Kasumi-1 (cell line): Measurements from ENCODE around the gene UNC79.
"Not testable (repeated sequence)": the region's sequence is repeated elsewhere in the genome, so short reads cannot be mapped to it uniquely, and the experiment has no call there.

ENCODE experiments used
- DNase-seq, 2 experiments: peaks; one replicate each; lab custom pipeline; 2025; lab: John Stamatoyannopoulos, UW

UNC79 gene

DNA sequence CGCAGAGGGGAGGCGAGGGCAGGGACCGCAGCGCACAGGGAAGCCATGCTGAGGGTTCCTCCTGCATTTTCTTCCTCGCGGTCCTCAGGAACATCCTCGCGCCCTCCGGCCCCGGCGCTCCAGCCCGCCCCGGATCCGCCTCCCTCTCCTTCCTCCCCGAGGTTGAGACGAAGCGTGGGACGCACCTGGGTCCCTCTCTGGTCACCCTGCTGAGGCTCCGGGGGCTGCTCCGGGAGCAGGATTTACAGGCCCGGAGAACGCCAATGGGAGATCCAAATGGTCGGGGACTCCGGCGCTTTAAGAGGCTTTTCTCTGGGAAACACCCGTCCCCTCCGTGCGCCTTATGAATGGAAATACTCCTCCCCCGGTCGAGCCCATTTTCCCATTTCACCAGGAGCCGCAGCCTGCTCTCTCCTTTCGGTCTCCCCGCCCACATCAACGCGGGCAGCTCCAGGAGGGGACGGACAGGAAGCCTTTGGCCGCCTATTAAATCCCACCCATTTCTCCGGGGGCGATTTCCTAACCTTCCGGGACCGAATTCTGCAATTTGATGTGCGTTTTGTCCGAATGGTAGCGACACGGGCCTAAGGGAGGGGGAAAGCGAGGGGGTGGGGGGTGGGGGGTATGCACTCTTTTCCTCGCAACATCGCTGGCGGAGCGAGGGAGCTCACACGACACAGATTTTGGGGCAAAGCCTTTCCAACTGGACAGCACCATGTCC is at the start of gene UNC79:
TSS of gene UNC79 (plus strand) at position 625 of the 721 bp plus-strand sequence. CDS start at position 716, 91 bp downstream.
- no peak for DNase-seq

DNA sequence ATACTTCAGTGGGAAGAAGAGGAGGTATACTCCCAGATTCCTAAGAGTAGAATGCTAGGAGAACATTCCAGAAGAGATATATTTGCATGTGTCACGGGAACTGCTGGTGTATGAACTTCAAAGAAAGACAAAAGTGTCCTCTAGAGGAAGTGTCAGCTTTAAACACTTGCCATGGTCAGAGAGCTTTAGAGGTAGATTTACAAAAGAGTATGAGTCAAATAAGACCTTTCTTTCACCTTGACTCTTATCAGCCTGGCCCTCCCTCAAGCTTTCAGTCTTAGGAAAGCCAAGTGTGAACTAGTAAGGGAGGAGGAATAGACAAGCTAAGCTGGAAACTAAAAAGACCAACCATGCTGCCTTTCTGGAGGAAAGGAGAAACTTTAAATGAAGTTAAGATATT is 49.1 kb upstream of the UNC79 start:
- DNase-seq: no peak

DNA sequence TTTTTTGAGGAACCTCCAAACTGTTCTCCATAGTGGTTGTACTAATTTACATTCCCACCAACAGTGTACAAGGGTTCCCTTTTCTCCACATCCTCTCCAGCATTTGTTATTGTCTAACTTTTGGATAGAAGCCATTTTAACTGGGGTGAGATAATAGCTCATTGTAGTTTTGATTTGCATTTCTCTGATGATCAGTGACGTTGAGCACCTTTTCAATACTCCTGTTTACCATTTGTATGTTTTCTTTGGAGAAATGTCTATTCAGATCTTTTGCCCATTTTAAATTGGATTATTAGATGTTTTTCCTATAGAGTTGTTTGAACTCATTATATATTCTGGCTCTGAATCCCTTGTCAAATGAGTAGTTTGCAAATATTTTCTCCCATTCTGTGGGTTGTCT is 46.5 kb upstream of the UNC79 start:
- not testable (repeated sequence) for DNase-seq

DNA sequence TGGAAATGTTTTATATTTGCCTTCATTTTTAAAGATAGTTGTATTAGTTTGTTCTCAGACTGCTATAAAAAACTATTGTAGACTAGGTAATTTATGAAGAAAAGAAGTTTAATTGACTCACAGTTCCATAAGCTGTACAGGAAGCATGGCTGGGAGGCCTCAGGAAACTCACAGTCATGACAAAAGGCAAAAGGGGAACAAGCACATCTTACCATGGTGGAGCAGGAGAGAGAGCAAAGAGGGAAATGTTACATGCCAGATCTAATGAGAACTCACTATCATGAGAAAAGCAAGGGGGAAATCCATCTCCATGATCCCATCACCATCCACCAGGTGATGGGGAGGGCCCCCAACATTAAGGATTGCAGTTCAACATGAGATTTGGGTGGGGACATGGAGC is 35.5 kb upstream of the UNC79 start:
- DNase-seq: peak; percentile 86 to 94

DNA sequence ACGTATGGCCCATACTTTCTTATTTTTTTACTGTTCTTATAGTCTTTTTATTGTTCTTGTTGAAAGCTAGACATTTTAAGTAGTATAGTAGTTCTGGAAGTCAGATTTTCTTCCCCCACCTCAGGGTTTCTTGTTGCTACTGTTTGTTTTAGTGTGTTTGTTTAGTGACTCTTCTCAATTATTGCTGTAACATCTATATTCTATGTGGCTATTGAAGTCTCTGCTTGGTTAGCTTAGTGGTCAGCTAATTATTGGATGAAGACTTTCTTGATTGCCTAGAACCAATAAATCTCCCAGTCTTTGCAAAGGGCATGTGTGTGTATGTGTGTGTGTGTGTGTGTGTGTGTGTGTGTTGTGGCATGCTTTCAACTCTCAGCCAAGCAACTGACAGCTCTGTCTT is 34.3 kb upstream of the UNC79 start:
- DNase-seq: no peak

DNA sequence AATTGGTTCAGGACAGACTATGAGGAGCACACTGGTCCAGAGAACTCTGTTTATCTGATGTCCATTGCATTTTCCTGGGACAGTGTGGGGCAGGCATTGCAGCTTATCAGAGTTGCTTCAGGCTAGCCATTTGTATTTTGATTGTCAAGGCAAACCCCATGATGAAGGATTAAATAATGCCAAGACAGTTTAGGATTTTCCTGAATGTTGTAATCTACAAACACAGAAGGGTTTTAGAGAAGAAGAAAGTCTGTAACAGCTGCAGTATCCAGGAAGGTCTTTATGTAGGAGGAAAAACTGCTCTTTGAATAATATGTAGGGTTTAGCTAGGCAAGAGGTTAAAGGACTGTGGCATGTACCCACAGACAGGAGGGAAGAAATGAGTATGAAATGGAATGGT is 32.2 kb upstream of the UNC79 start:
- no peak for DNase-seq

DNA sequence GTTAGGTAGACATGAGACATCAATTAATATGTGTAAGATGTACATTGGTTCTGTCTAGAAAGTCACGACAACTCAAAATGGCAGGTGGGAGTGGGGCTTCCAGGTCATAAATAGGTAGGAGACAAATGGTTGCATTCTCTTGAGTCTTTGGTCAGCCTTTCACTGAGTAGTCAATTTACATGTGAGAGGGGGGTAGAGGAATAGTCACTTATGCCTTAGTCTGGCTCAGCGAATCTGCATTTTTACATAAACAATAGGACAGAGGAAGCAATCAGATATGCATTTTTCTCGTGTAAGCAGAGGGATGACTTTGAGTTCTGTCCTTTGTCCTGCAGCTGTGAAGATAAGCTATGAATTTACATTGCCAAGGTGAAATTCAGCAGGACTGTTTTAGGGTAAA is 27.8 kb upstream of the UNC79 start:
- no peak for DNase-seq

DNA sequence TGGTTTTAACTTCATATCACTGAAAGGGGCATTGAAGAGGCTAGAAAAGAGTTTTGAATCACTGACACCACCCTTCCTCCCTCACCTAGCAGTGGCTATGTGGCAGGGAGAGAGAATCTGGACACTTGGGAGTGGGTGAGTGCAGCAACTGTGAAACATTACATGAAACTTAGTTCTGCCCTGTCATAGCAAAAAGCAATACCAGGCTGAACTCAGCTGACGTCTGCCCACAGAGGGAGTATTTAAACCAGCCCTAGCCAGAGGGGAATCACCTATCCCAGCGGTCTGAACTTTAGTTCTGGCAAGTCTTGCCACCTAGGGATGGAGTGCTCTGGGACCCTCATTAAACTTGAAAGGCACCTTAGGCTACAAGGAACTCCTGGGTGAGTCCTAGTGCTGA is 20.7 kb upstream of the UNC79 start:
- no peak for DNase-seq

DNA sequence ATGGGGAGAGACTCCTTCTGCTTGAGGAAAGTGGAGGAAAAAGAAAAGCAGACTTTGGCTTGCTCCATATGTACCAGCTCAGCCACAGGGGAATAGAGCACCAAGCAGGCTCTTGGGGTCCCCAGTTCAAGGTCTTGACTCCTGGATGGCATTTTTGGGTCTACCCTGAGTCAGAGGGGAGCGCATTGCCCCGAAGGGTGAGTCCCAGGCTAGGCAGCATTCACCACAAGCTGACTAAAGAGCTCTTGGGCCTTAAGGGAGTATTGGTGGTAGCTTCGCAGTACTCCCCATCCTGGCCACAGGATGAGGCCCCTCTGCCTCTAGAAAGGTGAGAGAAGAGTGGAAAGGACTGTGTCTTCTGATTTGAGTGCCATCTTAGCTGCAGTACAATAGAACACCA is 19.8 kb upstream of the UNC79 start:
- no peak for DNase-seq

DNA sequence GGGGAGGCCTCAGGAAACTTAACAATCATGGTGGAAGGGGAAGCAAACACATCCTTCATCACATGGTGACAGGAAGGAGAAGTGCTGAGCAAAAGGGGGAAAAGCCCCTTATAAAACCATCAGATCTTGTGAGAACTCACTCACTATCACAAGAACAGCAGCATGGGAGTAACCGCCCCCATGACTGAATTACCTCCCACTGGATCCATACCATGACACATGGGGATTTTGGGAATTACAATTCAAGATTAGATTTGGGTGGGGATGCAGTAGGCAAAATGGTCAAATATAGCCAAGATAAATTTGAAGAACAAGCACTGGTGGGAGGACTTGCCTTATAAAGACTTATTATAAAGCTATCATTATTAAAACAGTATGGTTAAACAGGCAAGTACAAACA is 5.6 kb upstream of the UNC79 start:
- DNase-seq: not testable (repeated sequence)

DNA sequence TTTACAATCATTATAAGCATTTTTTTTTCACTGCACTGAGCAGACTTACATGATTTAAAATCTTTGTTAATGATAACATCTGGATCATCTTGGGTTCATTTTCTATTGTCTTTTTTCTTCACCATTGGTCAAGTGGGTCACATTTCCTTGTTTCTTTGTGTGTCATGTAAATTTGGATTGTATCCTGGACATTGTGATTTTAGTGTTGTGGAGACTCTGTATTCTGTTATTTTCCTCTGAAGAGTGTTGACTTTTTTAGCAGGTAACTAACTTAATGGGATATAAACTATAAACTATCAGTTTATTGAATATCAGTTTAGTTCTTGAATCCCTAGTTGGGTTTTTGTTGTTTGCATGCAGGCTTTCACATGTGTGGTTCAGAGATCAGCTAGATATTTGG is 4.0 kb upstream of the UNC79 start:
- DNase-seq: no peak

DNA sequence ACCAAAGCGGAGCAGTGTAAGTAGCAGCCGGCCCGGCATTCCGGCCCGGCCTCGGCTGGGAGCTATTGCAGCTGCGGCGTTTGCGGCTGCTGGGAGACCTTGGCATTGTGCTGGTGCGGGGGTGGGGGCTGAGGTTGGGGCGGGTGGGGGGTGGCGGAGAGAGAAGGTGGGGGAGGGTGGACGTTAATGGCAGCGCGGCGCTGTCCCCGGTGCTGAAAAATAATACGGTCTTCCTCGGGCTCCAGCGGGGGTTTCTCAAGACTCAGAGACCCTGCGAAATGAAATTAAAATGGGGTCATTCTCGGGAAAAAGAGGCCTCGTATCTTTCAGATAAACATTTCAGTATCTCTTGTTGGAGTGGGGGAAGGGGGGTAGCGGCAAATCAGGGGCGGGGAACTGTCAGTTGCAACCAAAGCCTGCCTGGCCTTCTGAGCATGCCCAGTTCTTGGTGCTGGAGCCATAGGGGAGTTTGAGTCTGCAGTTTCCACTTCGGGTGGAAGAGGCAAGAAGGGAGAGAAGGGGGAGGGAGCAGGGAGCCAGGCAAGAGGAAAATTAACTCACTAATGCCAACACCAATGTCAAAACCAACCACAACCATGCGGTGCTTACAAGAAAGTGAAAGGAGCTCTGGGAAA is 414 bp downstream of the UNC79 start:
- DNase-seq: no peak

DNA sequence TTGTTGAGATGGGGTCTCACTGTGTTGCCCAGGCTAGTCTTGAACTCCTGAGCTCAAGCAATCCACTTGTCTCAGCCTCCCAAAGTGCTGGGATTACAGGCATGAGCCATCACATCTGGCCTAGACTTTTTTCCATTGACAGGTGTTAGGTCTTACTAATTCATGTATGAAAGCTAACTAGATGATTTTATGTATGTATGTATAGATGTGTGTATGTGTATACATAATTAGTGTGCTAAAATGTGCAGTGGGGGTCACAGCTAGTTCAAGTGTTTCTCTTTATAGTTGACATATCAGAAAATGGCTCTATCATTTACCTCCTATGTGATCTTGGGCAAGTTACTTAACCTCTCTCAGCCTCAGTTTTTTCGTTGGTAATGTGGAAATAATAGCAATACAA is 23.5 kb downstream of the UNC79 start:
- DNase-seq: no peak

DNA sequence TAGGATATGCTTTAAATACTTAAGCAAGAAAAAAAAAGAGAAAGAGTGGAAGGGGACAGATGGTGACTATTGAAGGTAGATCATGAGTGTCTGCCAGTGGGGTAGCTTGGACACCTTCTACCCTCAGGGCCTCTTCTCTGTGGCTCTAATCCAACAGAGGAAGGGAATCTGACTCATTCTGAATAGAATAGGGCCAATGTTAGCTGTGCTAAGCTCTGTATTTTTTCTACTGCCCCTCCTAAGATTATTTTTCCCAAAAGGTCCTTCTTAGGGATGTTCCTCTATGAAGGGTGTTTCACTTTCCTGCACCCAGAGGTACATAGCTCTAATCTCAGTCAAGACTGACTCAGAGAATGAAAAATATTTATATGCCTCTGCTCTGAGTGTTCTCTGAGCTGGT is 25.6 kb downstream of the UNC79 start:
- no peak for DNase-seq

DNA sequence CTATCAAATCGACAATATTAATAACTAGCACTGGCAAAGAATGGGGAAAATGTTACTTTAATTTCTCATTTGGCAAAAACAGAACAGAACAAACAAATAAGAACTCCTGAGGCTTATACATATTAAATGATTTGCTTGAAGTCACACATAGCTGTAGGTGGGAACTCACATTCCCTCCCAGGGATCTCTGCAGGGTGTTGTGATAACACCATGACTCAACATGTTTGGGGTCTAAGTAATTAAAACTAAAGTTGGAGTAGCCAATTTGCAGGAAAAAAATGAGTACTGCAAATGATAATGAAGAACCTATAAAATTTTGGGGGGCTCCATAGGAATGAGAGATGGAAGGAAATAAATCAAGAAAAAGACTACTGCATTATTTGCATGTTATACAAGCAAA is 27.5 kb downstream of the UNC79 start:
- no peak for DNase-seq

DNA sequence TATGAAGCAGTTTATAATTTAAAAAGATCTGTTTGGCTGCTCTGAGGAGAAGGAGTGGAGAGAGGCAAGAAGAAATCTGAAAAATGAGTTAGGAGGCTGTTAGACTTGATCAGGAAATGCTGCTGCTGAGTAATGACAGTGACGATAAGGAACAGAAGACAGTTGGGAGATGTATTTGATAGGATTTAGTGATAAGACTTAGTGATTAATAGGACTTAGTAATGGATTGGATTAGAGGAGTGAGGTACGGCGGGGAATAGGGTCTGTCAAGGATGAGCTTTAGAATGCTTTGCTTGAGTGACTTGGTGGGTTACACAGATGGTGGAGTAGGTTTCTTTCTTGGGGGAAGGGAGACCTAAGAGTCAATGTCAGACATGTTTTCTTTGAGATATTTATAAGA is 31.7 kb downstream of the UNC79 start:
- no peak for DNase-seq

DNA sequence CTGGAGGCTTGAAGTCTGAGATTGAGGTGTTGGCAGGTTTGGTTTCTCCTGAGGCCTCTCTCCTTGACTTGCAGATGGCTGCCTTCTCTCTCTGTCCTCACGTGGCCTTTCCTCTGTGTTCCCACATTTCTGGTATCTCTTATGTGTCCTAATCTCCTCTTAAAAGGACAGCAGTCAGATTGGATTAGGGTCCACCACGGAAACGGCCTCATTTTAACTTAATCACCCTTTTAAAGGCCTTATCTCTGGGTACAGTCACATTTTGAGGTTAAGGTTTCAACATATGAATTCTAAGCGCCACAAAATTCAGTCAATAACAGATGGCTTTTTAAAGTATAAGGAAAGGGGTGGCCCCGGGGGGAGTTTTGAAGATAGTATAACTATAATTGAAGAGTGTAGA is 33.5 kb downstream of the UNC79 start:
- DNase-seq: peak in 1 of 2 experiments; percentile 13

DNA sequence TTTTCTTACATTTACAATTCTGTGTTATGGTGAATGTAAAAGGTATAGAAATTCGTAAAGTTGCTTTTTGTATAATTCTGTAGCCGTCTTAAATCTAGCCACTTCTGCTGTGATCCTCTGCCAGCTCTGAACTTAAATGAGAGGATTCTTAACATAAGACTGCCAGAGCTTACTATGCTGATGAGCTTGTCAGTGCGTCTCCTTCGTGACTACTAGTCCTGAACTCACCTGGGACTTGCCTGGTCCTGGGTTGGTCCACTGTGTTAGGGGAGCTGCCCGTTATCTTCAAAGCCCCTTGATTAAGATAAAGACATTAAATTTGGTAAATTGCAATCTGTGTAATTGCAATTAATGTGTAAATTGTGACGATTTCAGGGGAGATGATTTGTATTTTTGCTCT is 44.7 kb downstream of the UNC79 start:
- no peak for DNase-seq

DNA sequence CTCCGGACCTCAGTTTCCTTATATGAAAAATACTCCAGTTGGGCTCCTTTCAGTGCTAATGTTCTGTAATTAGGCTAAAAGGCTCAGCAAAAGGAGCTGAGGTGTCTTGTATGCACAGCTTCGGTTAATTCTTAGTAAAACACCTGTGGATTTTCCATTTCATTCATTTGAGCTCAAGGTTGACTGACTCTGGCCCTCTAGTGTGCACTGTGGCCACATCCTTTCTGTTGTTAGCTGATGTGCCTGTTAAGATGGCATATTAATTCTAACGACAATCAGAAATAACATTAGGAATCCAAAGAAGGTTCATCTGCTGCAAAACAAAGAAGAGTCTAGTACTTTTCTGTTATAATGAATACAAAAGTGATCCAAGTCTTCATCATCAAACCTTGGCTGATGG is 45.6 kb downstream of the UNC79 start:
- no peak for DNase-seq

DNA sequence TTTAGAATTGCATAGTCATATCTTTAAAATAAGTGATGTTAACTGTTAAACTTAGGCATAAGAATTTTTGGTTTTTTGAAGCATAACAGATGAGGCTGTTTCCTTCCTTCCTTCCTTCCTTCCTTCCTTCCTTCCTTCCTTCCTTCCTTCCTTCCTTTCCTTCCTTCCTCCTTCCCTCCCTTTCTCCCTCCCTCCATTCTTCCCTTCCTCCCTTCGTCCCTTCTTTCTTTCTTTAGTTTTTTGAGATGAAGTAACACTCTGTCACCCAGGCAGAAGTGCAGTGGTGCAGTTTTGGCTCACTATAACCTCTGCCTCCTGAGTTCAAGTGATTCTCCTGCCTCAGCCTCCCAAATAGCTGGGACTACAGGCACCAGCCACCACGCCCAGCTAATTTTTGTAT is 48.3 kb downstream of the UNC79 start:
- not testable (repeated sequence) for DNase-seq

DNA sequence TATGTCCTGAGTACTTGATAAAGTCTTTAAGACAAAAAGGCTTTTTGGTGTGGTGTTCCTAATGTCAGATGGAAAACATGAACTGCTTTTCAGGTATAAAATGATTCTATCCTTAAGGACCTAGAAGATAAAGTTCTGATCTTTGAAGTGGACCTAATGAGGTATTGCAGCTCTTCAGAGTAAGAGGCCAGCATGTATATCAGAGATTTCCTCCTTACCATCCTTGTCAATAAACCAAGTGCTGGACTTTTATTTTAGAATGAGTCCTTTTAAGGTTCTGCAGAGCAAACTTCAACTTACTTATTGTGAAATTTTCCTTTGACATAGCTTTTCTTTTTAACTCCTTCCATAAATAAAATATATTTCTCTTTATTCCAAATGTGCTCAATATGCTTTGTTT is 50.1 kb downstream of the UNC79 start:
- no peak for DNase-seq

DNA sequence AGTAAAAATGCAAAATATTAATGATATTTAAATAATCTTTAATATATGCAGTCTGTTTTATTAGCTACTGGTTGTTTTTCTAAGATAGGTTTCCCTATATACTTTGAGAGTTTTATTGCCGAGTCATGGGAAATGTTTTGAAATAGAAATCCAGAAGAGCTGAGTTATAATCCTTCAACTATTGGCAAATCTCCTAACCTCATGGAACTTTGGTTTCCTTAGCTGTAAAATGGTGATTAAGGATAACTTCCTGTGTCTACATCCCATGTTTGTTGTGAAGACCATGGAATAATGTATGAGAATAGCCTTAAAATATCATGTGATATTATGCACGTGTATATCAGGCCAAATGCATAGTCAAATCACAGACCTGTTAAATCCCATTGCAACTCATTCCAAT is 51.0 kb downstream of the UNC79 start:
- DNase-seq: no peak

DNA sequence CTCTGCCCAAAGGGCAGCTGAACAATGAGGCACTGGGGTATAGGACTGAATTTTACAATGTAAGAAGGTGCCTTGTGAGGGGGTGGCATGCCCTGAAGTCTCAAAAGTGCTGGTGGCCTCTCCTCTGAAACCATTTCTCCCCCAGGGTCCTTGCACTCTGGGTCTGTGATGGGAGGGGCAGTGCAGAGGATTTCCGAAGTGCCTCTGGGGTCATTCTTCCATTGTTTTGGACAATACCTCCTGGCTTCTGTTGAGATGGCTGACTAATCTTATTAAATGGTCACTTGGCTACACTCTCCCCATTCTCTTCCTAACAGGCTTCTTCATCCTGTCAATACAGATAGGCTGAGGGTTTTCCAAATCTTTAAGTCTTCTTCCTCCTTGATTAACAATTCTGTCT is 59.3 kb downstream of the UNC79 start:
- DNase-seq: no peak

DNA sequence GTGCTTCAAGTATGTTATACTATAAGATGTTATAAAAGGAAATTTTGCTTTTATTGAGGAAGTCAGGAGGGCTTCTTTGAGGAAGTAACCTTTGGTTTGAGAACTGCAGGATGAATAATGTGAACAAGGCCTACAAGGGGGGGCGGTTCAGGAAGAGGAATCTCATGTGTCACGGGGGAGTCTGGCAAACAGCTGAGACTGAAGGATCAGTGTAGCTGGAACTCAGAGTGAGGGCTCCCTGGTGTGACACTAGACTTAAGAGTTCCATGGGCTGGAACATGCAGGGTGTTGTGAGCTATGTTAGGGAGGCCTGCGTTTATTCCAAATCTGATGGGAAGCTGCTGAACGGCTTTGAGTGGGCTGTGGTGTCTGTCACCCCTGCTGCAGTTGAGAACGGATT is 62.3 kb downstream of the UNC79 start:
- DNase-seq: peak; percentile 44 to 55
